ENCODE measurements around the gene XAB2.

Gene XAB2

DNA sequence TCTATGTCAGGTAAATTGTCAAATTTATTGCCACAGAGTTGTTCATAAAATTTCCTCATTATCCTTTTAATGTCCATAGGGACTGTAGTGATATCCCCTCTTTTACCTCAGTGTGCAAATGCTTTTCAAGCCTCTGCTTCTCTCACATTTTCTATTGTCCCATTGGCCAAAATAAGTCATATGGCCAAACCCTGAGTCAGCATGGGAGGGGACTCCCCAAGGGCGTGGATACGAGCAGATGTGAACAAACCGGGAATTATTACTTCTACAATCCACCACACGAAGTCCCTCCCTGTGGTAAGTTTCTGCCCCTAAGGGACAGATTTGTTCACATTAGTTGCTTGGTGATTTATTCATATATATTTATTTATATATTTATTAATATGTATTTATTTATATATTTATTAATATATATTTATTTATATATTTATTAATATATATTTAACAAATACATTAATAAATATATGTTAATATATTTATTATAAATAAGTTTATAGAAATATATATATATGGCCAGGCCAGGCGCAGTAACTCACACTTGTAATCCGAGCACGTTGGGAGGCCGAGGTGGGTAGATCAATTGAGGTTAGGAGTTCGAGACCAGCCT, 53.8 kb downstream of the XAB2 start:
- WGBS (ENCODE audit: insufficient coverage): 97% methylated on average over 5 of the region's 9 CpGs
- no peak overlapping the region for H3K4me3 ChIP-seq (ENCODE audit: control insufficient read depth in 1 of 7, extremely low read depth in 1 of 7, insufficient read depth in 4 of 7, low read depth in 2 of 7, low read length in 6 of 7)
- ChIA-PET CTCF (no interaction called here), POLR2A (no interaction called here)
- DNase-seq: peak; percentile 34 to 78 (median 72)
- H3K27me3 ChIP-seq (replicated peaks in 2 of 5; ENCODE audit: control insufficient read depth in 4 of 5, insufficient read depth in 5 of 5, low read length in 4 of 5): peaks cover 0 to 3% (median 0%) of the 10 kb centered on the region in 5 experiments
- H3K27ac ChIP-seq (ENCODE audit: insufficient read depth in 1 of 2, low read depth in 1 of 2, low read length in 2 of 2, poor library complexity in 1 of 2, severe bottlenecking in 2 of 2): no peak overlapping the region
- no peaks in the 10 kb centered on the region for H3K9me3 ChIP-seq (ENCODE audit: control extremely low read depth in 1 of 5, control insufficient read depth in 4 of 5, insufficient read depth in 2 of 5, low read depth in 1 of 5, low read length in 4 of 5)
- H3K36me3 ChIP-seq (ENCODE audit: control insufficient read depth in 4 of 4, insufficient read depth in 4 of 4, low read length in 3 of 4): no peaks in the 10 kb centered on the region
- H3K4me1 ChIP-seq (ENCODE audit: control extremely low read depth in 1 of 4, control insufficient read depth in 4 of 4, insufficient read depth in 4 of 4, low read length in 3 of 4): peaks cover 0 to 3% (median 0%) of the 10 kb centered on the region in 4 experiments

DNA sequence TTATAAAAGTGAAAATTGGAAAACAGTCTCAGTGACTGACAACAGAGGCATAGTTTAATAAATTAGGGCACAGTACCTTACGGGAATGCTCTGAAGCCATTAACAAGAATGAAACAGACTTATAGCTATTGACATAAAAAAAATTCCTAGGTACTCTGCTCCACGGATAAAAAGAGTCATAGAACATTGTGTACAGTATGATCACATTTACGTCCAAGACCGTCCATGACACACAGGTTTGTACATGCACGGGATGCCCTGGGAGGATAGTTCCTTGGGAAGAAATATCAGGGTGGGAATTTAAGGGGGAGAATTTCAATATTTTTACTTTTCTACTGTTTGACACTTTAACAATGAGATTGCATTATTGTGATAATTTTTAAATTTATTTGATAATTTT, 58.6 kb downstream of the XAB2 start:
- Histone ChIP-seq H3K9me3 (ENCODE audit: control extremely low read depth in 1 of 5, control insufficient read depth in 4 of 5, insufficient read depth in 2 of 5, low read depth in 1 of 5, low read length in 4 of 5) (no peaks in the 10 kb centered on the region), H3K4me3 (ENCODE audit: control insufficient read depth in 1 of 7, extremely low read depth in 1 of 7, insufficient read depth in 4 of 7, low read depth in 2 of 7, low read length in 6 of 7) (no peak overlapping the region), H3K36me3 (ENCODE audit: control insufficient read depth in 4 of 4, insufficient read depth in 4 of 4, low read length in 3 of 4) (no peaks in the 10 kb centered on the region), H3K27me3 (replicated peaks in 2 of 5; ENCODE audit: control insufficient read depth in 4 of 5, insufficient read depth in 5 of 5, low read length in 4 of 5) (no peaks in the 10 kb centered on the region), H3K27ac (ENCODE audit: insufficient read depth in 1 of 2, low read depth in 1 of 2, low read length in 2 of 2, poor library complexity in 1 of 2, severe bottlenecking in 2 of 2) (no peak overlapping the region), H3K4me1 (ENCODE audit: control extremely low read depth in 1 of 4, control insufficient read depth in 4 of 4, insufficient read depth in 4 of 4, low read length in 3 of 4) (peaks cover 0 to 3% (median 0%) of the 10 kb centered on the region in 4 experiments)
- ChIA-PET CTCF (no interaction called here), POLR2A (no interaction called here)
- 100% methylated on average over 2 of the region's 5 CpGs for WGBS (ENCODE audit: insufficient coverage)
- no peak for DNase-seq
